ENCODE data around the gene GMDS.

The GMDS gene

GRCh38 chr6:1858859-1859258 lies 386.5 kb downstream of the GMDS start:
- H3K4me3 ChIP-seq (replicated peaks in 1 of 2; ENCODE audit: low read depth in 2 of 2, low read length in 2 of 2): no peak overlapping the region
- no peak for TF ChIP-seq CTCF (IDR thresholded peaks at IDR 0.05; ENCODE audit: low read depth, low read length)
- no peak for DNase-seq (ENCODE audit: low read depth in 2 of 2)

- DNase-seq (ENCODE audit: low read depth in 2 of 2): no peak
Observed at GRCh38 chr6:1858196-1858595, 387.2 kb downstream of the GMDS start.

GRCh38 chr6:1856381-1856780 lies 389.0 kb downstream of the GMDS start:
- TF ChIP-seq CTCF (IDR thresholded peaks at IDR 0.05; ENCODE audit: low read depth, low read length): no peak
- H3K4me3 ChIP-seq (replicated peaks in 1 of 2; ENCODE audit: low read depth in 2 of 2, low read length in 2 of 2): no peak overlapping the region
- peak; percentile 50 to 61 for DNase-seq (ENCODE audit: low read depth in 2 of 2)

More at GRCh38 chr6:1858196-1858595, 387.2 kb downstream of the GMDS start:
- no peak for TF ChIP-seq CTCF (IDR thresholded peaks at IDR 0.05; ENCODE audit: low read depth, low read length)
- no peak overlapping the region for H3K4me3 ChIP-seq (replicated peaks in 1 of 2; ENCODE audit: low read depth in 2 of 2, low read length in 2 of 2)

- no peak for TF ChIP-seq CTCF (IDR thresholded peaks at IDR 0.05; ENCODE audit: low read depth, low read length)
- DNase-seq (ENCODE audit: low read depth in 2 of 2): no peak
- H3K4me3 ChIP-seq (replicated peaks in 1 of 2; ENCODE audit: low read depth in 2 of 2, low read length in 2 of 2): no peak overlapping the region
Observed at GRCh38 chr6:1855890-1856289, 389.5 kb downstream of the GMDS start.

GRCh38 chr6:1854296-1854695 lies 391.1 kb downstream of the GMDS start:
- TF ChIP-seq CTCF (IDR thresholded peaks at IDR 0.05; ENCODE audit: low read depth, low read length): no peak
- no peak overlapping the region for H3K4me3 ChIP-seq (replicated peaks in 1 of 2; ENCODE audit: low read depth in 2 of 2, low read length in 2 of 2)
- no peak for DNase-seq (ENCODE audit: low read depth in 2 of 2)

GRCh38 chr6:1853761-1854160 lies 391.6 kb downstream of the GMDS start:
- TF ChIP-seq CTCF (IDR thresholded peaks at IDR 0.05; ENCODE audit: low read depth, low read length): no peak
- no peak for DNase-seq (ENCODE audit: low read depth in 2 of 2)
- no peak overlapping the region for H3K4me3 ChIP-seq (replicated peaks in 1 of 2; ENCODE audit: low read depth in 2 of 2, low read length in 2 of 2)

- no peak for DNase-seq (ENCODE audit: low read depth in 2 of 2)
- H3K4me3 ChIP-seq (replicated peaks in 1 of 2; ENCODE audit: low read depth in 2 of 2, low read length in 2 of 2): no peak overlapping the region
- no peak for TF ChIP-seq CTCF (IDR thresholded peaks at IDR 0.05; ENCODE audit: low read depth, low read length)
Observed at GRCh38 chr6:1851681-1852456, 393.5 kb downstream of the GMDS start.
